Measurements from ENCODE around the gene INTS3. TPM values are rescaled to one million over a fixed set of nuclear protein-coding genes. Genes with fewer than 3 reads are reported as not detected.
A peak's percentile ranks its signal among the peaks of the same experiment; 100 is the strongest.

INTS3 gene
- total RNA-seq, 1 experiment from 2014 or later, result 56.7 TPM

DNA sequence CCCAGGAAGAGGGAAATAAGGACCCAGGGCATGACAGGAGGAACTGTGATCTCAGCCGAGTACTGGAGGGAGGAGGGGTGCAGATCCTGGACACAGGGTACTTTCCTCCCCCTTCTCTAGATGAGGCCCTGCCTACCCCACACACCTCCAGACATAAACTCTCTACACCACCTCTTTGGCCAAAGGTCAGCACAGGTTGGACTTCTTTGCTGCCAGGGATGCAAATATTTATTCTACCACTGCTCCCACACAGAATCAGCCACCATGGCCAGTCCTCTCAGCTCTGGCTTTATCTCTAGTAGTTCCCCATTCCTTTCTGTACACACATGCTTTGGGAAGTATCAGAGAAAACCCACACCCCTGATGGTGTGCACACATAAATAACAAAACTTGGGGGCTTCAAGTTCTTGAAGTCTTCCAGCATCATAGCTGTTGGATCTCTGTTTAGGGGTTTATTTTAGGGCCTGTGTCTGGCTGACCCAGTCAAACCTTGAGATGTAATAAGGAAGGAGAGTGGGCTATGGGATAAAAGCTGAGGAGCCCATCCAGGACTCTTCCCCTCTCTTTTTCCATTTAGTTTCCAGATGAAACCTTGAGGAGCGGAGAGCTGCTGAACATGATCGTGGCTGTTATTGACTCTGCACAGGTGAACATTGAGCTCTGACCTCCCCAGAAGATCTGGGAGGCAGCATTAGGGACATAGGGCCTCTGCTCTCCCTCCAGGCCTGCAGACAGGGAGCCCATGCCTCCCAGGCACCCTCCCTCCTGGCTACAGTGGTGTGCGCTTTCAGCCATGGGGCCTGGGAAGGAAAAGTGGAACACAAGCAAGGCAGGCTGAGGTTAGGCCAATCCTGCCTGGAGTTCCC, 40.7 kb downstream of the INTS3 start:
- H3K9me3 ChIP-seq (ENCODE audit: low read depth, low read length, poor library complexity, severe bottlenecking), result no peaks in the 10 kb centered on the region
- BruUV-seq (replicated peaks), result no TSS peak
- H3K4me3 ChIP-seq (ENCODE audit: low read depth, low read length, poor library complexity, severe bottlenecking), result no peak overlapping the region
- no peak overlapping the region for H3K27ac ChIP-seq (ENCODE audit: low read depth, low read length, poor library complexity, severe bottlenecking)
- intact Hi-C loops (cut with micrococcal nuclease; ENCODE audit: unreplicated experiment), result no loop called here
- DNase-seq (ENCODE audit: low spot score), result no peak
- ChIA-PET POLR2A (ENCODE audit: low non-redundant PET) (interaction anchor here (0.6 kb wide), 1 partner anchor 55 kb away, joined by 11 read pairs; no protein-coding TSS in a partner anchor), CTCF (no interaction called here)
- H3K36me3 ChIP-seq (ENCODE audit: insufficient read depth, low read length, poor library complexity, severe bottlenecking), result peaks cover 69% of the 10 kb centered on the region
- TF ChIP-seq, protein P1, sequence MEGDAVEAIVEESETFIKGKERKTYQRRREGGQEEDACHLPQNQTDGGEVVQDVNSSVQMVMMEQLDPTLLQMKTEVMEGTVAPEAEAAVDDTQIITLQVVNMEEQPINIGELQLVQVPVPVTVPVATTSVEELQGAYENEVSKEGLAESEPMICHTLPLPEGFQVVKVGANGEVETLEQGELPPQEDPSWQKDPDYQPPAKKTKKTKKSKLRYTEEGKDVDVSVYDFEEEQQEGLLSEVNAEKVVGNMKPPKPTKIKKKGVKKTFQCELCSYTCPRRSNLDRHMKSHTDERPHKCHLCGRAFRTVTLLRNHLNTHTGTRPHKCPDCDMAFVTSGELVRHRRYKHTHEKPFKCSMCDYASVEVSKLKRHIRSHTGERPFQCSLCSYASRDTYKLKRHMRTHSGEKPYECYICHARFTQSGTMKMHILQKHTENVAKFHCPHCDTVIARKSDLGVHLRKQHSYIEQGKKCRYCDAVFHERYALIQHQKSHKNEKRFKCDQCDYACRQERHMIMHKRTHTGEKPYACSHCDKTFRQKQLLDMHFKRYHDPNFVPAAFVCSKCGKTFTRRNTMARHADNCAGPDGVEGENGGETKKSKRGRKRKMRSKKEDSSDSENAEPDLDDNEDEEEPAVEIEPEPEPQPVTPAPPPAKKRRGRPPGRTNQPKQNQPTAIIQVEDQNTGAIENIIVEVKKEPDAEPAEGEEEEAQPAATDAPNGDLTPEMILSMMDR (conservative IDR thresholded peaks at IDR 0.05; ENCODE audit: low read depth, low read length), result no peak
- TF ChIP-seq EZH2 (IDR thresholded peaks at IDR 0.05; ENCODE audit: borderline replicate concordance, low read depth, low read length, poor library complexity, severe bottlenecking), result no peak
- no peaks in the 10 kb centered on the region for H3K4me1 ChIP-seq (ENCODE audit: insufficient read depth, low read length, poor library complexity, severe bottlenecking)
- H3K27me3 ChIP-seq (replicated peaks; ENCODE audit: insufficient read depth, low read depth, low read length, poor library complexity), result no peaks in the 10 kb centered on the region

DNA sequence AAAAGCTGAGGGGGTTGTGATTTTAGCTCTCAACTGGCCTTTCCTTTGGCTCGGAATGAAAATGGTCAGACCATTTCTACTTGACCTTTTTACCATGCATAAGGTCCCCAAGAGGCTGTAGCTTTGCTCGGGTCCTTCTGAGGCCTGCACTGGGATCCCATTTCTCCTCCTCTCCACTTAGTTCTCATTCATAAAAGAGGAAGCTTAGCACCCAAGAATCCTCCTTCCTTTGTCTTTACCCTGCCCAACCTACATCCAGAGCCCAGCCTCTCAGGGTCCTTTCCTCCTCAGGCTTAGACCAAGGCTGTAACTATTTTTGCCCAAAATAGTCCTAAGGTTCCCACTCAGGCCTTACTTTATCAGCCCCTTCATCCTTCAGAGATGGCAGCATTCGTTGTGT, 41.4 kb downstream of the INTS3 start:
- ChIA-PET POLR2A (ENCODE audit: low non-redundant PET) (interaction anchor here (0.5 to 0.6 kb wide), 2 partner anchors 54 to 224 kb away, joined by 3 to 11 read pairs; no protein-coding TSS in a partner anchor), CTCF (no interaction called here)
- intact Hi-C loops (cut with micrococcal nuclease; ENCODE audit: unreplicated experiment), result no loop called here
- no peak for DNase-seq (ENCODE audit: low spot score)
- H3K27ac ChIP-seq (ENCODE audit: low read depth, low read length, poor library complexity, severe bottlenecking), result peak overlapping the region; percentile 16
- TF ChIP-seq EZH2 (IDR thresholded peaks at IDR 0.05; ENCODE audit: borderline replicate concordance, low read depth, low read length, poor library complexity, severe bottlenecking), result no peak
- TF ChIP-seq, protein P1 (conservative IDR thresholded peaks at IDR 0.05; ENCODE audit: low read depth, low read length), result no peak
- BruUV-seq (replicated peaks), result no TSS peak
- no peaks in the 10 kb centered on the region for H3K4me1 ChIP-seq (ENCODE audit: insufficient read depth, low read length, poor library complexity, severe bottlenecking)
- no peaks in the 10 kb centered on the region for H3K27me3 ChIP-seq (replicated peaks; ENCODE audit: insufficient read depth, low read depth, low read length, poor library complexity)
- no peaks in the 10 kb centered on the region for H3K9me3 ChIP-seq (ENCODE audit: low read depth, low read length, poor library complexity, severe bottlenecking)
- H3K4me3 ChIP-seq (ENCODE audit: low read depth, low read length, poor library complexity, severe bottlenecking), result no peak overlapping the region
- peaks cover 68% of the 10 kb centered on the region for H3K36me3 ChIP-seq (ENCODE audit: insufficient read depth, low read length, poor library complexity, severe bottlenecking)

DNA sequence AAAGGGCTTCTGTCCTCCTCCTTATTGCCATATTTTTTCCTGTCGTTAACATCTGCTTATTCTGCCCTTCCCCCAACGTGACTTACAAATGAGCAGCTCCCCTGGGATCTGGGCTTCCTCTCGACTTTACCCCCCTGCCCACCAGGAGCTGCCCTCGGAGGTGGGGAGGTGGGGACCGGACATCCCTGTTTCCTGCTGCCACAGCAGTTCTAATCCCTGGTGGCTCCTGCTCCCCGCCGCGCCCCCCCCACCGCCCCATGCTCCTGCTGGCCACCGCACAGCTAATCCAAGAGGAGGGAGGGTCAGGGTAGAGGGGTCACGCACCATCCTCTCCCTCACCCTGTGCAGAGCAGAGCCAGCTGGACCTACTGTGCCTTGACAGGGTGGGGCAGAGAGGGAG, 42.9 kb downstream of the INTS3 start:
- peaks cover 55% of the 10 kb centered on the region for H3K36me3 ChIP-seq (ENCODE audit: insufficient read depth, low read length, poor library complexity, severe bottlenecking)
- no TSS peak for BruUV-seq (replicated peaks)
- peaks cover 6% of the 10 kb centered on the region for H3K4me1 ChIP-seq (ENCODE audit: insufficient read depth, low read length, poor library complexity, severe bottlenecking)
- intact Hi-C loops (cut with micrococcal nuclease; ENCODE audit: unreplicated experiment), result loop anchor here (10.0 kb wide), 1 partner anchor 256 kb away; no protein-coding TSS in a partner anchor
- TF ChIP-seq, protein P1 (conservative IDR thresholded peaks at IDR 0.05; ENCODE audit: low read depth, low read length), result no peak
- no peak for TF ChIP-seq EZH2 (IDR thresholded peaks at IDR 0.05; ENCODE audit: borderline replicate concordance, low read depth, low read length, poor library complexity, severe bottlenecking)
- ChIA-PET CTCF (no interaction called here), POLR2A (ENCODE audit: low non-redundant PET) (no interaction called here)
- H3K27me3 ChIP-seq (replicated peaks; ENCODE audit: insufficient read depth, low read depth, low read length, poor library complexity), result no peaks in the 10 kb centered on the region
- no peak overlapping the region for H3K27ac ChIP-seq (ENCODE audit: low read depth, low read length, poor library complexity, severe bottlenecking)
- no peak for DNase-seq (ENCODE audit: low spot score)
- no peaks in the 10 kb centered on the region for H3K9me3 ChIP-seq (ENCODE audit: low read depth, low read length, poor library complexity, severe bottlenecking)
- no peak overlapping the region for H3K4me3 ChIP-seq (ENCODE audit: low read depth, low read length, poor library complexity, severe bottlenecking)

Measured in A673 (cell line).